ENCODE data around the gene SYTL1.
A peak's percentile ranks its signal among the peaks of the same experiment; 100 is the strongest.

SYTL1 gene

DNA sequence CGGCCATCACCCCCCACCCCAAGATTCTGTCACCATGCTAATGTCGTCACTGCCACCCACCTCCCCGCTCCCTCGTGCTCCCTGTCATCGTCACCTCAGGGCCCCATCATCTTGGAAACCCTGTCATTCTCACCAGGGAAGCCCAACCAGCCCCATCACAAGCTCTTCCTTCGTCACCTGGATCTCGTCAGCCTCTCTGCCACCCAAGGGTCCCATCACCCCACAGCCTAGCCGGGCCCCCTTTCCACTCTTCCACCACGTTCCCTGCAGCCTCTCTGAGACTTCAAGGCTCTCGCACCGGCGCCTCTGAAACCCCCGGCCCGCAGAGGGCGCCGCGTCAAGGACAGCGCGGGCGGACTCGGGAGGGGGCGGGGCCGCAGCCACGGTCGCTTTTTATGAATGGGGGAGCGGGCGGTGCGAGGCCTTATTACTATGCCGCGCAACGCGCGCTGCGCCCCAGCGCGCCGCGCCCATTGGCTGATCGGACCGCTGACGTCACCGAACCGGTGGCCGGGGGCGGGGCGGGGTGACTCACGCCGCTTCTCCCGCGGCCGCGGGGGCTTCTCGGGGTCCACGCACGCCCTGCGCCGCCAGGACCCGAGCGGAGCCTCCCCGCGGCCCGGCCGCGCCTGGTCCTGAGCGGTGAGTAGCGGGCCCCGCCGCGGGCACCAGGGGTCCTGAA, 50.4 kb downstream of the SYTL1 start, which contains the start of gene GPR3:
Gene GPR3 (plus strand): TSS at position 527 of the 682 bp plus-strand sequence. CDS start 1,177 bp downstream, outside the sequence.
- no peak for DNase-seq
- no peak for TF ChIP-seq EZH2 (IDR thresholded peaks at IDR 0.05; ENCODE audit: borderline replicate concordance, low read depth, low read length, severe bottlenecking)
- TF ChIP-seq, protein P1, sequence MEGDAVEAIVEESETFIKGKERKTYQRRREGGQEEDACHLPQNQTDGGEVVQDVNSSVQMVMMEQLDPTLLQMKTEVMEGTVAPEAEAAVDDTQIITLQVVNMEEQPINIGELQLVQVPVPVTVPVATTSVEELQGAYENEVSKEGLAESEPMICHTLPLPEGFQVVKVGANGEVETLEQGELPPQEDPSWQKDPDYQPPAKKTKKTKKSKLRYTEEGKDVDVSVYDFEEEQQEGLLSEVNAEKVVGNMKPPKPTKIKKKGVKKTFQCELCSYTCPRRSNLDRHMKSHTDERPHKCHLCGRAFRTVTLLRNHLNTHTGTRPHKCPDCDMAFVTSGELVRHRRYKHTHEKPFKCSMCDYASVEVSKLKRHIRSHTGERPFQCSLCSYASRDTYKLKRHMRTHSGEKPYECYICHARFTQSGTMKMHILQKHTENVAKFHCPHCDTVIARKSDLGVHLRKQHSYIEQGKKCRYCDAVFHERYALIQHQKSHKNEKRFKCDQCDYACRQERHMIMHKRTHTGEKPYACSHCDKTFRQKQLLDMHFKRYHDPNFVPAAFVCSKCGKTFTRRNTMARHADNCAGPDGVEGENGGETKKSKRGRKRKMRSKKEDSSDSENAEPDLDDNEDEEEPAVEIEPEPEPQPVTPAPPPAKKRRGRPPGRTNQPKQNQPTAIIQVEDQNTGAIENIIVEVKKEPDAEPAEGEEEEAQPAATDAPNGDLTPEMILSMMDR (IDR thresholded peaks at IDR 0.05; ENCODE audit: borderline replicate concordance, extremely low read depth, low read length, poor library complexity, severe bottlenecking), result peak; percentile 5
- no peak within 1 kb of the TSS for H3K4me2 ChIP-seq (ENCODE audit: insufficient read depth, low read length)
- H2AFZ ChIP-seq (ENCODE audit: low read depth, low read length), result no peak within 1 kb of the TSS
- no peak within 1 kb of the TSS for H3K9ac ChIP-seq (ENCODE audit: low read depth, low read length)
- H3K79me2 ChIP-seq (ENCODE audit: insufficient read depth, low read length), result no peaks in the 10 kb centered on the region
- H3K27ac ChIP-seq (ENCODE audit: low read length), result no peak within 1 kb of the TSS
- no peaks in the 10 kb centered on the region for H3K9me3 ChIP-seq (ENCODE audit: insufficient read depth, low read length, severe bottlenecking)
- H4K20me1 ChIP-seq (ENCODE audit: insufficient read depth, low read length), result no peaks in the 10 kb centered on the region
- ATAC-seq (ENCODE audit: insufficient read depth, low read depth), result no peak
- H3K36me3 ChIP-seq (ENCODE audit: insufficient read depth, low read length), result no peaks in the 10 kb centered on the region
- H3K4me3 ChIP-seq (ENCODE audit: low read depth in 1 of 2, low read length in 2 of 2), result no peak within 1 kb of the TSS
- peaks cover 5% of the 10 kb centered on the region; the same call in 1 of the 2 replicates for H3K4me1 ChIP-seq (ENCODE audit: insufficient read depth, low read length)
- H3K27me3 ChIP-seq (ENCODE audit: insufficient read depth, low read length, poor library complexity), result no peaks in the 10 kb centered on the region

DNA sequence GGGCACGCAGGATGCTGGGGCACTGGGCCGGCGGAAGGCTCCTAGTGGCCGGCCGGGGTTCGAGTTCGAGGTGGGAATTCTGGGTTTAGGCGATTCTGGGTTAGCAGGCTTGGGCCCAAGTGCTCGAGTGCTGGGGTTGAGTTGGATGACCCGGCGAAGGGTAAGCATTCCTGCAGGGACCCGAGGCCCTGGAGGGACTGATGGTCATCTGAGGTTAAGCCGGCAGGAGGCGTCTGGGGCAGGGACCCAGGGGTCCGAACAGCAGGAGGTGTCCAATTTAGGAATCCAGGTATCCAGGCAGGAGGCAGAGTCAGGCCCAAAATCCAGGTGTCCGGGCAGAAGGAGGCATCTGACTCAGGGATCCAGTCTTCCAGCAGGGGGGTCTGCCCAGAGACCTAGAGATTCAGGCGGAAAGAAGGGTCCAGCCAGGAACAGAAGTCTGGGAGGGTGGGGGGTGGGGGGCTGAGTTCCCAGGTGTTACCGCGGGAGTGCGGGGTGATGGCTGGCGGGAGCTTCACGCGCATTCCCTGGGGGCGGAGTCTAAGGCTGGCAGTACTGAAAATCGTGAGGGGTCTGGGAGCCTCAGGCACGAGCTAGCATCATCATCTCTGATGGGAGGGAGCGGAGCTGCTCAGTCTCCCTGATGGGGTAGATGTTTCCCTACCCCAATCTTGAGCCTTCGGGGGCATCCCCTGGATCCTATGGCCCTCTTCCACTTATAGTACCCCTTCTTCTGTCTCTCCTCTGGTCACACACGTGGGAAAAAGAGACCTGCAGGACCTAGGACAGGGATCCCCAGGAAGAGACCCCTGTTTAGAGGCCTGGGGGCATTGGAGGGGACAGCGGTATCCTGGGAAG, 51.2 kb downstream of the SYTL1 start:
- DNase-seq (no peak), ATAC-seq (ENCODE audit: insufficient read depth, low read depth) (no peak)
- Histone ChIP-seq H3K9ac (ENCODE audit: low read depth, low read length) (no peak overlapping the region), H3K4me3 (ENCODE audit: low read depth in 1 of 2, low read length in 2 of 2) (no peak overlapping the region), H4K20me1 (ENCODE audit: insufficient read depth, low read length) (no peaks in the 10 kb centered on the region), H3K4me2 (ENCODE audit: insufficient read depth, low read length) (no peak overlapping the region), H3K9me3 (ENCODE audit: insufficient read depth, low read length, severe bottlenecking) (no peaks in the 10 kb centered on the region), H3K36me3 (ENCODE audit: insufficient read depth, low read length) (no peaks in the 10 kb centered on the region), H2AFZ (ENCODE audit: low read depth, low read length) (no peak overlapping the region), H3K79me2 (ENCODE audit: insufficient read depth, low read length) (no peaks in the 10 kb centered on the region), H3K4me1 (ENCODE audit: insufficient read depth, low read length) (peaks cover 5% of the 10 kb centered on the region; the same call in 1 of the 2 replicates), H3K27ac (ENCODE audit: low read length) (no peak overlapping the region), H3K27me3 (ENCODE audit: insufficient read depth, low read length, poor library complexity) (no peaks in the 10 kb centered on the region)
- TF ChIP-seq, protein P1 (IDR thresholded peaks at IDR 0.05; ENCODE audit: borderline replicate concordance, extremely low read depth, low read length, poor library complexity, severe bottlenecking), result no peak
- no peak for TF ChIP-seq EZH2 (IDR thresholded peaks at IDR 0.05; ENCODE audit: borderline replicate concordance, low read depth, low read length, severe bottlenecking)

DNA sequence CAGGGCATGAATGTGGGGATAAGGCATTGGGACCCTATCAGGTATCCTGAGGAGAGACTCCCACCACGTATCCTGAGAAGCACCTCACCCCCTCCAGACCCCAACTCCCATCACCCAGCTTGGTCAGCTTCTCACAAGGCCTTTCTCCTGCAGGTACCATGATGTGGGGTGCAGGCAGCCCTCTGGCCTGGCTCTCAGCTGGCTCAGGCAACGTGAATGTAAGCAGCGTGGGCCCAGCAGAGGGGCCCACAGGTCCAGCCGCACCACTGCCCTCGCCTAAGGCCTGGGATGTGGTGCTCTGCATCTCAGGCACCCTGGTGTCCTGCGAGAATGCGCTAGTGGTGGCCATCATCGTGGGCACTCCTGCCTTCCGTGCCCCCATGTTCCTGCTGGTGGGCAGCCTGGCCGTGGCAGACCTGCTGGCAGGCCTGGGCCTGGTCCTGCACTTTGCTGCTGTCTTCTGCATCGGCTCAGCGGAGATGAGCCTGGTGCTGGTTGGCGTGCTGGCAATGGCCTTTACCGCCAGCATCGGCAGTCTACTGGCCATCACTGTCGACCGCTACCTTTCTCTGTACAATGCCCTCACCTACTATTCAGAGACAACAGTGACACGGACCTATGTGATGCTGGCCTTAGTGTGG, 51.9 kb downstream of the SYTL1 start:
- Histone ChIP-seq H3K79me2 (ENCODE audit: insufficient read depth, low read length) (no peaks in the 10 kb centered on the region), H3K4me1 (ENCODE audit: insufficient read depth, low read length) (peaks cover 5% of the 10 kb centered on the region; the same call in 1 of the 2 replicates), H3K4me2 (ENCODE audit: insufficient read depth, low read length) (no peak overlapping the region), H3K9me3 (ENCODE audit: insufficient read depth, low read length, severe bottlenecking) (no peaks in the 10 kb centered on the region), H2AFZ (ENCODE audit: low read depth, low read length) (no peak overlapping the region), H3K27me3 (ENCODE audit: insufficient read depth, low read length, poor library complexity) (no peaks in the 10 kb centered on the region), H3K27ac (ENCODE audit: low read length) (no peak overlapping the region), H3K4me3 (ENCODE audit: low read depth in 1 of 2, low read length in 2 of 2) (no peak overlapping the region), H3K9ac (ENCODE audit: low read depth, low read length) (no peak overlapping the region), H4K20me1 (ENCODE audit: insufficient read depth, low read length) (no peaks in the 10 kb centered on the region), H3K36me3 (ENCODE audit: insufficient read depth, low read length) (no peaks in the 10 kb centered on the region)
- DNase-seq (no peak), ATAC-seq (ENCODE audit: insufficient read depth, low read depth) (no peak)
- no peak for TF ChIP-seq EZH2 (IDR thresholded peaks at IDR 0.05; ENCODE audit: borderline replicate concordance, low read depth, low read length, severe bottlenecking)
- TF ChIP-seq, protein P1 (IDR thresholded peaks at IDR 0.05; ENCODE audit: borderline replicate concordance, extremely low read depth, low read length, poor library complexity, severe bottlenecking), result no peak
